ENCODE data around the gene PWP1. TPM values are rescaled to one million over a fixed set of nuclear protein-coding genes. Genes with fewer than 3 reads are reported as not detected.

Gene PWP1
- total RNA-seq, 4 donors from 2014 or later, result 75.9 to 104 (median 92.0) TPM

DNA sequence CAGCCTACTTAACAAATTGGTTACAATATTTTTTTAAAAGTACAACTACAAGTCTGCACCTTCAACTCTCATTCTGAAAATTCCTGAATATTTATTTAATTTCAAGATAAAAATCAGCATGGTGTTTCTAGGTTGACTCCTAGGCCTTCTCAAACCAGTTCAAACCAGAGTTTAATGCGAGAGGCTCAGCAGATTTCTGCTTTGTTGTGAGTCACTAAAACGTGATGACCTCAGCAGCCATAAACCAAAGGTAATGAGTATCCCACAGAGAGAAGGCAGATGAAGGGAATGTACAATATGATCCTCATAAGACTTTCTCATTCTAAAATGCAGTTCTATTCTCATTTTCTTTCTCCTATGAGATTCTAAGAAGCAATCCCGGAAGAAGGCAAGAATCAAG, 73.8 kb downstream of the PWP1 start:
- Histone ChIP-seq H3K4me1 (peaks cover 3 to 32% (median 20%) of the 10 kb centered on the region in 4 donors), H3K4me3 (peak overlapping the region in 3 of 4 donors; percentile 67 to 90 (median 68)), H3K27me3 (no peaks in the 10 kb centered on the region), H3K36me3 (peaks cover 2 to 27% (median 8%) of the 10 kb centered on the region in 3 donors), H3K9me3 (no peaks in the 10 kb centered on the region), H3K27ac (peak overlapping the region in 3 of 4 donors; percentile 13 to 86 (median 81))
- TF ChIP-seq EP300 (IDR thresholded peaks at IDR 0.05) (no peak), POLR2A (IDR thresholded peaks at IDR 0.05) (no peak)
- TF ChIP-seq, protein P1, sequence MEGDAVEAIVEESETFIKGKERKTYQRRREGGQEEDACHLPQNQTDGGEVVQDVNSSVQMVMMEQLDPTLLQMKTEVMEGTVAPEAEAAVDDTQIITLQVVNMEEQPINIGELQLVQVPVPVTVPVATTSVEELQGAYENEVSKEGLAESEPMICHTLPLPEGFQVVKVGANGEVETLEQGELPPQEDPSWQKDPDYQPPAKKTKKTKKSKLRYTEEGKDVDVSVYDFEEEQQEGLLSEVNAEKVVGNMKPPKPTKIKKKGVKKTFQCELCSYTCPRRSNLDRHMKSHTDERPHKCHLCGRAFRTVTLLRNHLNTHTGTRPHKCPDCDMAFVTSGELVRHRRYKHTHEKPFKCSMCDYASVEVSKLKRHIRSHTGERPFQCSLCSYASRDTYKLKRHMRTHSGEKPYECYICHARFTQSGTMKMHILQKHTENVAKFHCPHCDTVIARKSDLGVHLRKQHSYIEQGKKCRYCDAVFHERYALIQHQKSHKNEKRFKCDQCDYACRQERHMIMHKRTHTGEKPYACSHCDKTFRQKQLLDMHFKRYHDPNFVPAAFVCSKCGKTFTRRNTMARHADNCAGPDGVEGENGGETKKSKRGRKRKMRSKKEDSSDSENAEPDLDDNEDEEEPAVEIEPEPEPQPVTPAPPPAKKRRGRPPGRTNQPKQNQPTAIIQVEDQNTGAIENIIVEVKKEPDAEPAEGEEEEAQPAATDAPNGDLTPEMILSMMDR (IDR thresholded peaks at IDR 0.05), result no peak
- 18 to 21% methylated on average over 3 of the region's 3 CpGs for WGBS, 2 donors
- no peak for DNase-seq (ENCODE audit: low spot score in 2 of 2)

DNA sequence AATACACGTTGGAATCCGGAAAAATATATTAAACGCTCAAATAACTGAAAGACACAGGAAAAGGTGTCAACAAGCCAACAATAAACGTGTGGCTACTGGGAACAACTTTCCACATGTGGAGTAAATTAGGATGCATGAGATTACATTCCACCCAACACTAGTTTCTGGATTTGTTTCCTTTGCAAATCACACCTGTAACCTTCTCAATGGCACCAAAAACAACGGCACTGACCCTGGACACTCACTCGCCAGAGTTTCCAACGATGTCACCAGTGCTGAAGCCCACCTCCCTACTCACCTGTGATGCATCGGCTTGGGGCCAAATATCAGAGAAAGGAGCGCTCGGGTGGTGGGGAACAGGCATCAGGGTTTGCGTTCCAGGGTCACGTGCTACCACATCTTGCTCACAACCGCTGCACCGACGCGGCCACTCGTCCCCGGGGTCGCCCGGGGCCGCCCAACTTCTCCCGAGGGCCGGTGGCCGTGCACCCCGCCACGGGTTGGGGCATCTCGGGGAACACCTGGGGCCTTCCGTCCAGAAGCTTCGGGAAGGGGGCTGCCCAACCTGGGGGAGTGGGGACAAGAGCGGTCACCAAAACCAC, 74.7 kb downstream of the PWP1 start:
- peaks cover 0 to 18% (median 4%) of the 10 kb centered on the region in 3 donors for H3K36me3 ChIP-seq
- no peaks in the 10 kb centered on the region for H3K9me3 ChIP-seq
- DNase-seq (ENCODE audit: low spot score in 2 of 2), result peak in 1 of 2 donors; percentile 11
- no peaks in the 10 kb centered on the region for H3K27me3 ChIP-seq
- H3K4me1 ChIP-seq, result peaks cover 3 to 32% (median 20%) of the 10 kb centered on the region in 4 donors
- WGBS, 2 donors, result 1 to 4% methylated on average over 21 to 25 of the region's 30 CpGs
- TF ChIP-seq EP300 (IDR thresholded peaks at IDR 0.05), result no peak
- TF ChIP-seq, protein P1 (IDR thresholded peaks at IDR 0.05), result no peak
- H3K27ac ChIP-seq, result peak overlapping the region in 3 of 4 donors; percentile 77 to 86 (median 81)
- peak overlapping the region; percentile 67 to 90 (median 75) for H3K4me3 ChIP-seq

DNA sequence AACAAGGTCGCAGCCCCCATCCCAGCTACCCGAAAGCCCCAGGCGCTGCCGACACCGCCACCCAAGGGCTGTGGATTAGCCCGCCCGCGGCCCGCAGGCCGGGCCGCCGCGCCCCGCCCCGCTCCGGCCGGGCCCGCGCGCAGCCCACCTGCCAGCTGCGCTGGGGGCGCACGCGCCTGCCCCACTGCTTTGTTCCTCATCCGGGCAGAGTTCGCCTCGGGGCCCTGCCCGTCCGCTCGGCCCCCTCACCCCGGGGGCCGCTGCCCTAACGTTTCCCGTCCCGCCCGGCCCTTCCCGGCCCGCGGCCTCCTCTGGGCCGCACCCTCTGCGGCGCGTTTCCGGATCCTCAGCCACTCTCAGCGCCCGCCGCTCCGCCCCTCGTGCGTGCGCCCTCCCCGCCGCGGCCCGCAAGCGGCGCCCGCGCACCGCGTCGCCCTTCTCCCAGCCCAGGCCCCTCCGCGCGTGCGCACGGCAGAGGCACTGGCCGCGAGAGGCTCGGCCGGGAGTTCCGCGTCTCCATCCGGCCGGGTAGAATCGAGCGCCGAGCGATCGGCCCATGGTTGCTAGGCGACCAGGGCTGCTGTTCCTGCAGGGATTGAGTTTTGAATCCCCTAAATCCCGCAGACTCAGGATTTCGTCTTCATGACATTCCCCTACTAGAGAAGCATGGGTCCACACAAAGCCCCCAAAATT, 75.4 kb downstream of the PWP1 start, which contains the start of gene PRDM4:
TSS of gene PRDM4 (minus strand) at position 329 of the 693 bp plus-strand sequence. CDS start 622 bp downstream, outside the sequence.
- H3K36me3 ChIP-seq, result peaks cover 0 to 12% (median 1%) of the 10 kb centered on the region in 3 donors
- peak within 1 kb of the TSS in 3 of 4 donors; percentile 80 to 86 (median 81) for H3K27ac ChIP-seq

DNA sequence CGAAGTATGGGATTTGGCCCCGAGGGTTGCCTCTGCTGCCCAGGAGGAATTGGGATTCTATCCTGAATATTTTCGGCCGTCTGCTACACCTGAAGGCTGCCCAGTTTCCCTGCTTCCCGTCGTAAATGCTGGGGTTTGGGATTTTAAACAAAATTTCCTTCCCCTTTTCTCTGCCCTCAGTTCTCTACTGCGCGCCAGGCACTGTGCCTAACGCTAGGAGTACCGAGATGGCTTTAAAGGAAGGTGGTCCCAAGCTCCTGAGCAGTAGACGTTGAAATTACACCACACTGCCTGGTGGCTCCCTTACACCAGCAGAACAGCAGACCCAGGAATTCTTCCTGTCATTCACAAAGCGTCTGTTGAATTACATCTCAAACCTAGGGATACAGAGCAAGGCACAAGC, 75.9 kb downstream of the PWP1 start:
- no peaks in the 10 kb centered on the region for H3K9me3 ChIP-seq
- peak overlapping the region in 3 of 4 donors; percentile 53 to 86 (median 80) for H3K27ac ChIP-seq
- DNase-seq (ENCODE audit: low spot score in 2 of 2), result no peak
- TF ChIP-seq EP300 (IDR thresholded peaks at IDR 0.05), result no peak
- TF ChIP-seq, protein P1 (IDR thresholded peaks at IDR 0.05), result no peak
- no peak for TF ChIP-seq POLR2A (IDR thresholded peaks at IDR 0.05)
- no peaks in the 10 kb centered on the region for H3K27me3 ChIP-seq
- peak overlapping the region; percentile 54 to 82 (median 68) for H3K4me3 ChIP-seq
- 1 to 2% methylated on average over 12 of the region's 12 CpGs for WGBS, 2 donors
- peaks cover 3 to 32% (median 20%) of the 10 kb centered on the region in 4 donors for H3K4me1 ChIP-seq
- peaks cover 0 to 6% (median 0%) of the 10 kb centered on the region in 3 donors for H3K36me3 ChIP-seq

More for the DNA sequence above, 75.4 kb downstream of the PWP1 start, which contains the start of gene PRDM4:
- H3K9me3 ChIP-seq, result no peaks in the 10 kb centered on the region
- peak; percentile 85 to 92 for TF ChIP-seq POLR2A (IDR thresholded peaks at IDR 0.05)
- TF ChIP-seq, protein P1 (IDR thresholded peaks at IDR 0.05), result peak; percentile 46 to 76 (median 48)
- peak in 1 of 2 donors; percentile 86 for TF ChIP-seq EP300 (IDR thresholded peaks at IDR 0.05)
- peaks cover 3 to 32% (median 20%) of the 10 kb centered on the region in 4 donors for H3K4me1 ChIP-seq
- 0 to 1% methylated on average over 5 to 27 of the region's 83 CpGs for WGBS, 2 donors
- H3K27me3 ChIP-seq, result no peaks in the 10 kb centered on the region
- peak; percentile 77 to 83 for DNase-seq (ENCODE audit: low spot score in 2 of 2)
- peak within 1 kb of the TSS; percentile 67 to 90 (median 75) for H3K4me3 ChIP-seq

Other genes starting within 250 kb of the PWP1 start
- 10 to 100 TPM; 25.6 to 36.9 (median 34.7) TPM for gene PRDM4, start 75.3 kb downstream of the PWP1 start, total RNA-seq
- gene ASCL4, start 88.9 kb downstream of the PWP1 start, total RNA-seq, result under 1 TPM in 2 of 4 donors, not detected in 2; 0.22 to 0.39 TPM